HG03108 (cell line): ENCODE measurements around the gene CD44.

Experiments
- ATAC-seq: cut with Tn5 transposase; IDR thresholded peaks from one replicate; pipeline ENCODE4 v1.9.1; 2021; ENCODE audit warnings: moderate library complexity; ENCODE audit not compliant: unreplicated experiment

The CD44 gene

GRCh38 chr11:35234460-35235156, 95.6 kb downstream of the CD44 start:
- no peak for ATAC-seq

GRCh38 chr11:35235157-35235468, 96.1 kb downstream of the CD44 start:
- no peak for ATAC-seq

- no peak for ATAC-seq
Measured at GRCh38 chr11:35235498-35235897, 96.5 kb downstream of the CD44 start.

- no peak for ATAC-seq
Measured at GRCh38 chr11:35235936-35236666, 97.1 kb downstream of the CD44 start.

- no peak for ATAC-seq
Measured at GRCh38 chr11:35236667-35237003, 97.7 kb downstream of the CD44 start.

- ATAC-seq, result no peak
Measured at GRCh38 chr11:35237351-35237750, 98.4 kb downstream of the CD44 start.

- ATAC-seq, result no peak
Measured at GRCh38 chr11:35237860-35238715, 99.1 kb downstream of the CD44 start.

- ATAC-seq, result no peak
Measured at GRCh38 chr11:35238882-35239281, 99.9 kb downstream of the CD44 start.

GRCh38 chr11:35239471-35240075, 100.6 kb downstream of the CD44 start:
- ATAC-seq, result no peak

- no peak for ATAC-seq
Measured at GRCh38 chr11:35241083-35241482, 102.1 kb downstream of the CD44 start.

GRCh38 chr11:35241531-35241930, 102.6 kb downstream of the CD44 start:
- no peak for ATAC-seq

- no peak for ATAC-seq
Measured at GRCh38 chr11:35242412-35243242, 103.7 kb downstream of the CD44 start.

GRCh38 chr11:35243774-35244173, 104.8 kb downstream of the CD44 start:
- no peak for ATAC-seq

GRCh38 chr11:35245056-35245455, 106.1 kb downstream of the CD44 start:
- no peak for ATAC-seq

- no peak for ATAC-seq
Measured at GRCh38 chr11:35245786-35246185, 106.8 kb downstream of the CD44 start.

- no peak for ATAC-seq
Measured at GRCh38 chr11:35246745-35247144, 107.8 kb downstream of the CD44 start.

GRCh38 chr11:35247428-35247827, 108.5 kb downstream of the CD44 start:
- no peak for ATAC-seq

- no peak for ATAC-seq
Measured at GRCh38 chr11:35247863-35248262, 108.9 kb downstream of the CD44 start.

- no peak for ATAC-seq
Measured at GRCh38 chr11:35248558-35249323, 109.8 kb downstream of the CD44 start.

- no peak for ATAC-seq
Measured at GRCh38 chr11:35250192-35250591, 111.2 kb downstream of the CD44 start.
